NCI-H2227 treated with DMSO at 0.1 percent for 48 hours (cell line): ENCODE results near the gene RPL19.

ENCODE experiments used
- DNase-seq: peaks from one replicate; lab custom pipeline; 2025; lab: John Stamatoyannopoulos, UW

RPL19 gene

GRCh38 chr17:39223907-39224777, 24.1 kb downstream of the RPL19 start:
- DNase-seq = no peak

GRCh38 chr17:39224778-39225307, 24.8 kb downstream of the RPL19 start:
- no peak for DNase-seq

- DNase-seq = no peak
Measured at GRCh38 chr17:39225308-39225958, 25.4 kb downstream of the RPL19 start, which contains the start of gene STAC2. STAC2 (minus strand) TSS chr17:39225945; CDS start chr17:39225502, 443 bp downstream.

GRCh38 chr17:39225959-39226683, 26.0 kb downstream of the RPL19 start:
- peak; percentile 87 for DNase-seq

GRCh38 chr17:39227364-39227919, 27.4 kb downstream of the RPL19 start:
- DNase-seq = no peak

GRCh38 chr17:39229274-39229913, 29.3 kb downstream of the RPL19 start:
- DNase-seq = no peak

- DNase-seq = no peak
Measured at GRCh38 chr17:39230361-39230760, 30.3 kb downstream of the RPL19 start.

GRCh38 chr17:39231091-39231561, 31.0 kb downstream of the RPL19 start:
- no peak for DNase-seq

GRCh38 chr17:39231591-39232551, 31.8 kb downstream of the RPL19 start:
- DNase-seq = no peak

- peak; percentile 84 for DNase-seq
Measured at GRCh38 chr17:39235555-39236449, 35.7 kb downstream of the RPL19 start.

- no peak for DNase-seq
Measured at GRCh38 chr17:39236450-39236927, 36.4 kb downstream of the RPL19 start.

- no peak for DNase-seq
Measured at GRCh38 chr17:39236981-39237441, 36.9 kb downstream of the RPL19 start.

- DNase-seq = no peak
Measured at GRCh38 chr17:39237586-39237985, 37.5 kb downstream of the RPL19 start.

GRCh38 chr17:39238311-39238972, 38.4 kb downstream of the RPL19 start:
- DNase-seq = no peak

GRCh38 chr17:39239640-39240314, 39.7 kb downstream of the RPL19 start:
- DNase-seq = peak; percentile 52

GRCh38 chr17:39240631-39241030, 40.5 kb downstream of the RPL19 start:
- DNase-seq = no peak

- DNase-seq = no peak
Measured at GRCh38 chr17:39243155-39243554, 43.1 kb downstream of the RPL19 start.
